Measurements from ENCODE around the gene NELL2.

GRCh38 chr12:44750468-44750867, 125.6 kb downstream of the NELL2 start:
- TF ChIP-seq CTCF (IDR thresholded peaks at IDR 0.05; ENCODE audit: low read depth, low read length, missing input control) (no peak), SP1 (IDR thresholded peaks at IDR 0.05) (no peak), YY1 (IDR thresholded peaks at IDR 0.05) (no peak), EGR1 (IDR thresholded peaks at IDR 0.05; ENCODE audit: low read depth in 2 of 2) (no peak), MAX (IDR thresholded peaks at IDR 0.05) (no peak), ZBTB33 (IDR thresholded peaks at IDR 0.05) (no peak), RAD21 (IDR thresholded peaks at IDR 0.05) (no peak), TAF1 (conservative IDR thresholded peaks at IDR 0.05) (no peak), JUND (IDR thresholded peaks at IDR 0.05) (no peak), REST (IDR thresholded peaks at IDR 0.05) (no peak), GABPA (IDR thresholded peaks at IDR 0.05 in 1 of 2, conservative IDR thresholded peaks at IDR 0.05 in 1 of 2) (no peak), RXRA (IDR thresholded peaks at IDR 0.05) (no peak), FOXA1 (IDR thresholded peaks at IDR 0.05) (no peak), ATF3 (IDR thresholded peaks at IDR 0.05) (no peak)

All from liver (tissue), 3 donors.